ENCODE measurements around the gene RALGAPA2.

GRCh38 chr20:20490673-20491072, 221.8 kb downstream of the RALGAPA2 start:
- TF ChIP-seq CTCF (conservative IDR thresholded peaks at IDR 0.05; ENCODE audit: low read depth in 2 of 2) (no peak), JUNB (IDR thresholded peaks at IDR 0.05; ENCODE audit: unreplicated experiment) (no peak), EZH2 (IDR thresholded peaks at IDR 0.05; ENCODE audit: low read depth, unreplicated experiment) (no peak), POLR2AphosphoS5 (IDR thresholded peaks at IDR 0.05; ENCODE audit: low read depth) (no peak), EZH2phosphoT487 (IDR thresholded peaks at IDR 0.05; ENCODE audit: unreplicated experiment) (no peak), STAT1 (IDR thresholded peaks at IDR 0.05; ENCODE audit: unreplicated experiment) (no peak), REST (IDR thresholded peaks at IDR 0.05; ENCODE audit: unreplicated experiment) (no peak), ZNF331 (CRISPR knock-in tag; IDR thresholded peaks at IDR 0.05; ENCODE audit: low read depth) (no peak), NANOG (IDR thresholded peaks at IDR 0.05; ENCODE audit: borderline replicate concordance) (no peak), ETS1 (IDR thresholded peaks at IDR 0.05) (no peak), CREB1 (CRISPR knock-in tag; IDR thresholded peaks at IDR 0.05; ENCODE audit: low read depth) (no peak), ZNF114 (CRISPR knock-in tag; IDR thresholded peaks at IDR 0.05) (no peak)
